RPMI7951 (cell line): ENCODE results near the gene SLC5A11. TPM values are rescaled to one million over a fixed set of nuclear protein-coding genes. Genes with fewer than 3 reads are reported as not detected.

ENCODE experiments used
- DNase-seq: peaks from one replicate; pipeline ENCODE4 v3.0.0-alpha.2; 2012; ENCODE audit warnings: low read depth
- total RNA-seq: library from RNA; depleted of rRNA; stranded (reverse); fragments of >200 nt; shearing (Covaris generic); gene quantifications from 2 replicates; pipeline ENCODE4 v1.2.3, GENCODE V29; 2014

Gene SLC5A11
- total RNA-seq, 1 experiment from 2014 or later = not detected

GRCh38 chr16:24917236-24917635 is 71.5 kb downstream of the SLC5A11 start:
- no peak for DNase-seq

DNA sequence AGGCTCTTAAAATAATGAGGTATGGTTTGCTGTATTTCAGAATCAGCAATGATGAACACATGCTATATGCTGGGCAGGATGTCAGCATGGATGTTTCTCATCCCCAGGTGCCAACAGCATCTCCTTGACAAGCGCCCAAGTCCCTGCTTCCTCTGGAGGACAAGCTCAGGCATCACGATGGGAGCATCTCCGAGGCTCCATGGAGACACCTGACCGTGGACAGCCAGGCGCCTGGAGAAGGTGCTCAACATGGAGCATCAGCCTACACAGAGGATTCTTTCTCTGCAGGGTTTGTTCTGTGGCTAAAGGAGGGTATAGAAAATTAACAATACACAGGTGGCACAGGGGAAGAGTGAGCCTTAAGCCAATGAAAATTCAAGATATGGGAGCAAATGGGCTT is 72.1 kb downstream of the SLC5A11 start:
- no peak for DNase-seq

GRCh38 chr16:24918641-24919040 is 72.9 kb downstream of the SLC5A11 start:
- DNase-seq = no peak

DNA sequence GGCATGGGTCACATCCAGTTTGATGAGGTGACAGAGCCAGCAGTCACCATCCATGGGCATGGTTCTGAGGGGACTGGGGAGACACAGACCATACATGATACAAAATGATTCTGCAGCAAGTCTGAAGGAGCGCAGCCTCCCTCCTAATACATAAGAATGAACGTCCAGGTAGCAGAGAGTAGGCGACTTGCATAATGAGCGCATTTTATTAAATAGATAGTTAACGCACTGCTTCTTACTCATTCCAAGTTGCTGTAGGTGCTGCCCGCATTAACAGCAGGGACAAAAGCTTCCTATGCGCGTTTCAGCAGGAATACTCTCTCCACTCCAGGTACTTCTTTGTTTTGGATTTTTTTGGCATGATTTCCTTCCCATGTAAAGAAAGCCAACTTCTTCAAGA is 73.8 kb downstream of the SLC5A11 start:
- no peak for DNase-seq

- DNase-seq = no peak
These were observed 74.8 kb downstream of the SLC5A11 start for GRCh38 chr16:24920568-24920967.

DNA sequence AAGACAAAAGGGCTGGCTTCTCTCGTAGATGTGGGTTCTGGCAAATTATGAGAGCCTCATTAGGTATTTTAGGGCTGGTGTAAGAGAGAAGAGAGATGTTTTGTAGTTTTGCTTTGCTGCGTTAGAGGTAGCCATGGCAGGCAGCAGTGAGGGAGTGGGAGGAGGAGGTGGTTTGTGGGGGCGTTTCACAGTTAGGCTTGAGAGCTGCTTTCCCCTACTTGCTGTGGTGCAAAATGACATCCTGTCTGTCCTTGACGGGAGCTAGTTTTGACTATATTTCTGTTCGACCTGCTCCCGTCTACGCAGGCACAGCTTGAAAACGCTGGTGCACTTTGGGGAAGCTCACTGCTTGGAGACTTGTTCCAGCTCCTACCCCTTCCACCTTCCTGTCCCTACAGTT is 75.5 kb downstream of the SLC5A11 start:
- no peak for DNase-seq

- no peak for DNase-seq
These were observed 79.4 kb downstream of the SLC5A11 start for GRCh38 chr16:24925163-24925562.

- no peak for DNase-seq
These were observed 83.6 kb downstream of the SLC5A11 start for GRCh38 chr16:24929409-24929808.

- DNase-seq = no peak
These were observed 84.7 kb downstream of the SLC5A11 start for GRCh38 chr16:24930440-24930839.

DNA sequence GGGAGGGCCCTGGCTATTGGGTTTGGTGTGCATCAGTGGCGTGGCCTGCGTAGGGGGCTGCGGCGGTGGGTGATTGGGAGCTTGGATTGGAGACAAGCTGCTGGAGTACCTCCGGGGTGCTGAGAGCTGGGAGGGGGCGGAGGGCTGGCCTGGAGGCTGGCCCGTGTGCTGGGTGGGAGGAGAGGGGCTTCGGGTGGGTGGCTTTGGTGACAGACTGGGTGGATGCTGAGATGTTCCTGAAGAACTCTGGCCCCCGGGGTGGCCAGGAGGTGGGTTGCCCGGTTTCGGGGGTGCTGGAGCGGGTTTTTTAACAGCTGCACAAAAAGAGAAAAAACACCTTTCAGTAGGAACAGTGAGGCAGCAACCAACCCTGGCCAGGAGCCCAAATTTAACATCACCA is 85.3 kb downstream of the SLC5A11 start:
- DNase-seq = no peak

DNA sequence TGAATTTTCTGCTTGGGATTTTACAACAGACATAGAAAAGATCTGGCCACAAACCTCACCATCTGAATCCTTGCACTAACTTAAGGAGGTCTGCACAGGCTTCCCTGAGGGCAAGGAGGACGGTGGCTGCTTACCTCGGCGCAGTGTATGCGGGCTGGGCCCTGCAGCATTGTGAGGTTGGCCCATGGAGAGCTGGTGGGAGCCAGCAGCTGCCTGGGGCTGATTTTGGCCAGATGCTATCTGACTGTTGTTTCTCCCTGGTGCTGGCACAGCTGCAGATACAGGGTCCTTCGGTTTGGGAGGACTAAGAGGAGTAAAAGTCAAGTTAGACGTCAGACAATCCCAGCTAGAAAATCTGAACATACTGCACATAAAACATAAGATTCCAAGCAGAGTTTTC is 89.6 kb downstream of the SLC5A11 start:
- no peak for DNase-seq

DNA sequence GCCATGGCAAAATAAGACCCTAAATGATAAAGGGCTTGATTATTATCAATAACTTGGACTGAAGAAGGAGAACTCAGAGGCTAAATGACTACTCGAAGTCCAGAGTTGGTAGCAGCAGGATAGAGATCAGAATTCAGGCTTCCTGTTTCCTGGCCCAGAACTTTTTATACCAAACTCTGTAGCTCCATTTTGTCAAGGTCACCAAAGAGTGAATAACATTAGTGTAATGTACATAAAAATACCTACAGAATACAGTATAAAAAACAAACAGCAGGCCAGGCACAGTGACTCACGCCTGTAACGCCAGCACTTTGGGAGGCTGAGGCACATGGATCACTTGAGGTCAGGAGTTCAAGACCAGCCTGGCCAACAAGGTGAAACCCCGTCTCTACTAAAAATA is 90.4 kb downstream of the SLC5A11 start:
- no peak for DNase-seq

DNA sequence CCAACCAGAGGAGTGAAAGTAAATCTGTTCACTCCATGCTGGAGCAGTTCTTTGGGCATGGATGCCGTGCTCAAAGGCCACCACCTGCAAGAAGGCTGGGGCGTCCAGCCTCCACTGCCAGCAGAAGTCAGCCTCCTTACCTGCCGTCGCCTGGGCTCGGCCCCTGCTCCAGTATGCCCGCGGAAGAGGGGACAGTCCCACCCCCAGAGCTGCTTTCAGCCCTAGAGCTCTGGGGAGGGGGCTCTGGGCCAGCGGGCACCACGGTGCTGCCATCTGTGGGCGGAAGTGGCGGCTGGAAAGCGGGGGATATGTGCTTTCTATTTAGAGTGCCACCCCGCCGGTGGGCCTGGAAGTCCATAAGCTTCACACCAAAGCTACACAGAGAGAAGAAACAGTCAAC is 93.5 kb downstream of the SLC5A11 start:
- DNase-seq = no peak

DNA sequence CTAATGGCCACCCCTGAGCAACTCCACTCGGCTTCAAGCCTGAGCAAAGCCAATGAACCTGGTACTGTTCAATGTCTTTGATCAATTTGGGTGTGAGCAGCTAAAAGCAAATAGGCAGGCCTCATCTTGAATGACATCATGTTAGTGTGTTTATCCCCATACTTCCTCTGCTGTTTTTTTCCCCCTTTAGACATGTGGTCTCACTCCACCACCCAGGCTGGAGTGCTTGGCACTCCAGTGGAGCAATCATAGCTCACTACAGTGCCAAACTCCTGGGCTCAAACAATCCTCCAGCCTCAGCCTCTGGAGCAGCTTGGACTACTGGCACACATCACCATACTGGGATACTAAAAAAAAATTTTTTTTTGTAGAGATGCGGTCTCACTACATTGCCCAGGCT is 94.0 kb downstream of the SLC5A11 start:
- no peak for DNase-seq

GRCh38 chr16:24943471-24943870 is 97.7 kb downstream of the SLC5A11 start:
- no peak for DNase-seq

DNA sequence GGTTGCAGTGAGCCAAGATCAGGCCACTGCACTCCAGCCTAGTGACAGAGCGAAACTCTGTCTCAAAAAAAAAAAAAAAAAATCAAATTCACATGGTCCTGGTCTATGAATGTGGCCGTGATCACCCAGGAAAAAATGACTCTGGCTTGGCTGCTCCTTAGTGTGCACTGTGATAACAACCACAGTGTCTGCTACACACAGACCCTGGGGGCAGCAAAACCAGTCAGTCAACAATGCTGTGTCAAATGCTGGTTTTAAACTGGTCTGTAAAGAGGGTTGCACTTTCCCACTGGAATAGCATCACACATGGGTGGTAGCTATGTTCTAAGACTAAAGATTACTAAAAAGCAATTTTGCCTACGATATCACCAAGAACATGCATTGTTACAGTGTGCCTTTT is 98.4 kb downstream of the SLC5A11 start:
- no peak for DNase-seq

GRCh38 chr16:24946155-24946554 is 100.4 kb downstream of the SLC5A11 start:
- DNase-seq = no peak

- DNase-seq = peak; percentile 75
These were observed 104.5 kb downstream of the SLC5A11 start for GRCh38 chr16:24950275-24950674.

- DNase-seq = no peak
These were observed 107.5 kb downstream of the SLC5A11 start for GRCh38 chr16:24953306-24953705.

DNA sequence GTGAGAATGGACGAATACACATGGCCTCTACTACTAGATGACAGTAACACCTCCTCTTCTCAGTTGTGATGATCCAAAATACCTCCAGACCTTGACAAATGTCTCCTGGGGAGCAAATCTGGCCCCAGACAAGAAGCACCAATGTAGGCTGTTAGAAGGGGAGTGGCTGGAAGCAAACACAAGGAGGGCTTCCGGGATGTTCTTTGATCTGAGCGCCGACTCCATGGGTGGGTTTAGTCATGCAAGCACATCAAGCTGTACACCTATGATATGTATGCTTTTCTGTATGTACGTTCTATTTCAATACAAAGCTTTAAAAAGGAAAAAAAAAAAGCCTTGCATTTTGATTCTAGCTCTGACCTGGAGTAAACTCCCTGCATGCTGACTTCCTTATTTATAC is 108.0 kb downstream of the SLC5A11 start:
- DNase-seq = no peak

DNA sequence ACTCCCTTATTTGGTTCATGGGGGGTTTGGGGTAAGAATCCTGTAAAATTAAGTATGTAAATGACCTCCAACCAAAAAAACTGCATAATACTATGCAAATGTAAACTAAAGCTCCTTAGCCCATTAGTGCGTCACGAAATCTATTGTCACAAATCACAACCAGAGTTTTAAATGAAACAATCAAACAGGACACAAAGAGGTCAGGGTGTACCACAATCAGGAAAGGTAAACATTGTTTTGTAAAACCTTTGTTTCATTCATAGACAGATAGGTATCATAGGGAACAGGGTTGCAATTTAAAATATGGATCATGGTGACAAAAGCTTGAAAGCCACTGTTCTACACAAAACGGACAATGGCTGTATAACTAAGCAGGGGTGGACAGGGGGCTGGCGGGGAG is 108.4 kb downstream of the SLC5A11 start:
- DNase-seq = no peak

GRCh38 chr16:24955975-24956731 is 110.4 kb downstream of the SLC5A11 start:
- no peak for DNase-seq

DNA sequence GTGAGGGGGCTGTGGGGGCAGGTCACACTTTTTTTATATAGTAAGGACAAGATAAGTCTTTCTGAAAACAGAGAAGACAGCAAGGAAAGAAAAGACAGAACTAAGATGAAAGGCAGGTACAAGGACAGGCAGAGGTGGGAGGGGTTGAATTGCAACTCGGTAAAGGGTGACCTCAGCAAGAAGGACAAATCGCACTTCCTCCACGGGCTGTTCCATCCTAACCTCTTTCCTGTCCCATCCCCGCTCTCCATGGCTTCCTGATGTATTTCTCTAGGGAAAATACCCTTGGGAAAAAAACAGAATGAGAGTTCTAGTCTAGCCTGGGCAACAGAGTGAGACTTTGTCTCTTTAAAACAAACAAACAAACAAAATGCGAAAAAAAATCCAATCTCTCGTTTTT is 112.1 kb downstream of the SLC5A11 start:
- no peak for DNase-seq
